Measurements from ENCODE around the gene IL11RA. TPM values are rescaled to one million over a fixed set of nuclear protein-coding genes. Genes with fewer than 3 reads are reported as not detected.

IL11RA gene
- total RNA-seq, 2 experiments from 2014 or later: 117 TPM

- no peak for ATAC-seq (ENCODE audit: poor library complexity)
- H3K27ac ChIP-seq (ENCODE audit: low read depth in 1 of 2, low read length in 2 of 2): no peak overlapping the region
- no peaks in the 10 kb centered on the region for H3K27me3 ChIP-seq (ENCODE audit: control insufficient read depth in 1 of 2, insufficient read depth in 2 of 2, low read length in 2 of 2)
- Mint-ChIP-seq H3K27ac (no peak overlapping the region), H3K4me1 (ENCODE audit: low read depth) (peaks cover 32% of the 10 kb centered on the region), H3K4me3 (no peak overlapping the region), H3K27me3 (no peaks in the 10 kb centered on the region), H3K9me3 (no peaks in the 10 kb centered on the region), H3K36me3 (ENCODE audit: low read depth) (peaks cover 26% of the 10 kb centered on the region)
- POLR2A ChIA-PET: interaction anchor here (2.0 to 2.2 kb wide), 2 partner anchors 8 to 10 kb away, joined by 6 to 13 read pairs; partner anchors contain the start of gene GALT
- peaks cover 48% of the 10 kb centered on the region for H3K4me1 ChIP-seq (ENCODE audit: insufficient read depth, low read length)
- CTCF ChIA-PET: interaction anchor here (1.0 to 3.1 kb wide), 2 partner anchors 10 to 23 kb away, joined by 3 to 8 read pairs; partner anchors contain the start of gene GALT
- intact Hi-C loops (cut with DNase I, micrococcal nuclease): no loop called here
- H3K9me3 ChIP-seq (ENCODE audit: control insufficient read depth in 1 of 2, insufficient read depth in 1 of 2, low read length in 2 of 2): no peaks in the 10 kb centered on the region
- DNase-seq: no peak
- no peak overlapping the region for H3K4me3 ChIP-seq (ENCODE audit: low read length)
- H3K36me3 ChIP-seq (ENCODE audit: insufficient read depth, low read length): peaks cover 35% of the 10 kb centered on the region
- TF ChIP-seq CTCF (IDR thresholded peaks at IDR 0.05): no peak
Observed at GRCh38 chr9:34656992-34657391, 5.0 kb downstream of the IL11RA start.

GRCh38 chr9:34658461-34658860 lies 6.5 kb downstream of the IL11RA start:
- ChIA-PET CTCF (interaction anchor here (3.1 kb wide), 1 partner anchor 12 kb away, joined by 8 read pairs; the partner anchor contains the start of gene GALT), POLR2A (no interaction called here)
- DNase-seq (no peak), ATAC-seq (ENCODE audit: poor library complexity) (no peak)
- Histone ChIP-seq H3K9me3 (ENCODE audit: control insufficient read depth in 1 of 2, insufficient read depth in 1 of 2, low read length in 2 of 2) (no peaks in the 10 kb centered on the region), H3K27me3 (ENCODE audit: control insufficient read depth in 1 of 2, insufficient read depth in 2 of 2, low read length in 2 of 2) (no peaks in the 10 kb centered on the region), H3K4me1 (ENCODE audit: insufficient read depth, low read length) (peaks cover 51% of the 10 kb centered on the region), H3K27ac (ENCODE audit: low read depth in 1 of 2, low read length in 2 of 2) (no peak overlapping the region), H3K36me3 (ENCODE audit: insufficient read depth, low read length) (peaks cover 38% of the 10 kb centered on the region), H3K4me3 (ENCODE audit: low read length) (no peak overlapping the region)
- Mint-ChIP-seq H3K4me1 (ENCODE audit: low read depth) (peaks cover 32% of the 10 kb centered on the region), H3K36me3 (ENCODE audit: low read depth) (peaks cover 23% of the 10 kb centered on the region), H3K27ac (no peak overlapping the region), H3K4me3 (no peak overlapping the region), H3K9me3 (no peaks in the 10 kb centered on the region), H3K27me3 (no peaks in the 10 kb centered on the region)
- TF ChIP-seq CTCF (IDR thresholded peaks at IDR 0.05): no peak
- intact Hi-C loops (cut with DNase I, micrococcal nuclease): no loop called here

- ATAC-seq (ENCODE audit: poor library complexity) (no peak), DNase-seq (no peak)
- ChIA-PET POLR2A (interaction anchor here (1.0 to 3.2 kb wide), 2 partner anchors 13 to 22 kb away, joined by 4 to 15 read pairs; partner anchors contain the start of genes GALT and SIGMAR1), CTCF (interaction anchor here (1.3 to 6.7 kb wide), 2 partner anchors 12 to 43 kb away, joined by 4 to 57 read pairs; partner anchors contain the start of gene GALT)
- Mint-ChIP-seq H3K4me1 (ENCODE audit: low read depth) (peaks cover 40% of the 10 kb centered on the region), H3K27me3 (no peaks in the 10 kb centered on the region), H3K9me3 (no peaks in the 10 kb centered on the region), H3K27ac (no peak overlapping the region), H3K36me3 (ENCODE audit: low read depth) (peaks cover 28% of the 10 kb centered on the region), H3K4me3 (no peak overlapping the region)
- peaks cover 38% of the 10 kb centered on the region for H3K36me3 ChIP-seq (ENCODE audit: insufficient read depth, low read length)
- no peaks in the 10 kb centered on the region for H3K27me3 ChIP-seq (ENCODE audit: control insufficient read depth in 1 of 2, insufficient read depth in 2 of 2, low read length in 2 of 2)
- peaks cover 59% of the 10 kb centered on the region for H3K4me1 ChIP-seq (ENCODE audit: insufficient read depth, low read length)
- intact Hi-C loops (cut with DNase I, micrococcal nuclease): no loop called here
- no peak overlapping the region for H3K27ac ChIP-seq (ENCODE audit: low read depth in 1 of 2, low read length in 2 of 2)
- TF ChIP-seq CTCF (IDR thresholded peaks at IDR 0.05): no peak
- H3K9me3 ChIP-seq (ENCODE audit: control insufficient read depth in 1 of 2, insufficient read depth in 1 of 2, low read length in 2 of 2): no peaks in the 10 kb centered on the region
- no peak overlapping the region for H3K4me3 ChIP-seq (ENCODE audit: low read length)
Observed at GRCh38 chr9:34659592-34660253, 7.7 kb downstream of the IL11RA start.

All from CD4-positive, alpha-beta T cell (primary cell).